HG02588 (cell line): ENCODE data around the gene MAPK1.
"Not testable (repeated sequence)": the region's sequence is repeated elsewhere in the genome, so short reads cannot be mapped to it uniquely, and the experiment has no call there.

Experiments
- ATAC-seq: cut with Tn5 transposase; IDR thresholded peaks from one replicate; pipeline ENCODE4 v1.9.1; 2021; ENCODE audit warnings: mild to moderate bottlenecking, moderate library complexity; ENCODE audit not compliant: unreplicated experiment

The MAPK1 gene

GRCh38 chr22:21882754-21883333 is 15.4 kb upstream of the MAPK1 start:
- not testable (repeated sequence) for ATAC-seq

- ATAC-seq, result no peak
Observed at GRCh38 chr22:21881841-21882753, 14.7 kb upstream of the MAPK1 start.

- ATAC-seq, result no peak
Observed at GRCh38 chr22:21876486-21877176, 9.2 kb upstream of the MAPK1 start.

- ATAC-seq, result not testable (repeated sequence)
Observed at GRCh38 chr22:21874953-21875352, 7.5 kb upstream of the MAPK1 start.

GRCh38 chr22:21873619-21874018 is 6.2 kb upstream of the MAPK1 start:
- no peak for ATAC-seq

- ATAC-seq, result not testable (repeated sequence)
Observed at GRCh38 chr22:21872741-21873140, 5.3 kb upstream of the MAPK1 start.

GRCh38 chr22:21868651-21869050 is 1.2 kb upstream of the MAPK1 start:
- ATAC-seq, result no peak

- ATAC-seq, result peak; percentile 17
Observed at GRCh38 chr22:21866833-21867527, 465 bp downstream of the MAPK1 start.

GRCh38 chr22:21865041-21865440 is 2.4 kb downstream of the MAPK1 start:
- no peak for ATAC-seq

GRCh38 chr22:21862386-21863245 is 4.8 kb downstream of the MAPK1 start:
- ATAC-seq, result no peak

GRCh38 chr22:21861851-21862250 is 5.6 kb downstream of the MAPK1 start:
- no peak for ATAC-seq

GRCh38 chr22:21861264-21861848 is 6.1 kb downstream of the MAPK1 start:
- no peak for ATAC-seq

GRCh38 chr22:21860491-21861039 is 6.9 kb downstream of the MAPK1 start:
- no peak for ATAC-seq

GRCh38 chr22:21858025-21858764 is 9.2 kb downstream of the MAPK1 start:
- no peak for ATAC-seq

GRCh38 chr22:21857481-21857914 is 9.9 kb downstream of the MAPK1 start:
- ATAC-seq, result no peak

GRCh38 chr22:21856868-21857267 is 10.6 kb downstream of the MAPK1 start:
- ATAC-seq, result no peak

GRCh38 chr22:21856197-21856596 is 11.2 kb downstream of the MAPK1 start:
- no peak for ATAC-seq

- ATAC-seq, result no peak
Observed at GRCh38 chr22:21855676-21856075, 11.8 kb downstream of the MAPK1 start.

GRCh38 chr22:21850660-21851059 is 16.8 kb downstream of the MAPK1 start:
- ATAC-seq, result no peak
